DND-41 (cell line): ENCODE data around the gene TCEANC2.

Experiments
- ATAC-seq: fragments of 200-7000 bp; cut with Tn5 transposase; 3 replicates; pipeline ENCODE4 v1.9.1; 2021; ENCODE audit warnings: low read depth; ENCODE audit not compliant: insufficient read depth
- DNase-seq: peaks from one replicate; pipeline ENCODE4 v3.0.0-alpha.2; 2020
- H2AFZ ChIP-seq: 2 replicates; pipeline ENCODE4 v1.6.0; 2012; ENCODE audit warnings: low read depth, low read length
- H3K27ac ChIP-seq: 2 replicates; pipeline ENCODE4 v1.5.1; 2012; ENCODE audit warnings: low read length, inconsistent platforms
- H3K27me3 ChIP-seq: fragments of 200-600 bp; sonication (generic); 2 replicates; pipeline ENCODE4 v1.6.0; 2012; ENCODE audit warnings: low read length, mild to moderate bottlenecking, inconsistent platforms; ENCODE audit not compliant: insufficient read depth, poor library complexity
- H3K36me3 ChIP-seq: 2 replicates; pipeline ENCODE4 v1.5.1; 2012; ENCODE audit warnings: low read length, inconsistent platforms; ENCODE audit not compliant: insufficient read depth
- H3K4me1 ChIP-seq: 2 replicates; pipeline ENCODE4 v1.5.1; 2012; ENCODE audit warnings: mild to moderate bottlenecking, low read length; ENCODE audit not compliant: insufficient read depth
- H3K4me2 ChIP-seq: 2 replicates; pipeline ENCODE4 v1.6.0; 2012; ENCODE audit warnings: mild to moderate bottlenecking, moderate library complexity, low read length, inconsistent platforms; ENCODE audit not compliant: insufficient read depth
- H3K4me3 ChIP-seq, 2 experiments: fragments of 200-600 bp in 1 of 2; shearing (Covaris generic) in 1 of 2; 2 replicates each; pipeline ENCODE4 v1.5.1; 2012 to 2016; ENCODE audit warnings: inconsistent platforms in 2 of 2, low read length in 2 of 2, mild to moderate bottlenecking in 2 of 2, low read depth in 1 of 2, moderate library complexity in 1 of 2
- H3K79me2 ChIP-seq: 2 replicates; pipeline ENCODE4 v1.6.0; 2012; ENCODE audit warnings: low read length, inconsistent platforms; ENCODE audit not compliant: insufficient read depth
- H3K9ac ChIP-seq: 2 replicates; pipeline ENCODE4 v1.6.0; 2012; ENCODE audit warnings: low read depth, mild to moderate bottlenecking, inconsistent platforms, low read length, moderate library complexity
- H3K9me3 ChIP-seq: 2 replicates; pipeline ENCODE4 v1.5.1; 2012; ENCODE audit warnings: low read length, moderate library complexity, mild to moderate bottlenecking, inconsistent platforms; ENCODE audit not compliant: insufficient read depth, severe bottlenecking
- H4K20me1 ChIP-seq: 2 replicates; pipeline ENCODE4 v1.6.0; 2012; ENCODE audit warnings: low read length; ENCODE audit not compliant: insufficient read depth
- EZH2 ChIP-seq: IDR thresholded peaks from 3 replicates; pipeline ENCODE4 v1.6.1; 2012; ENCODE audit warnings: borderline replicate concordance, low read depth, mild to moderate bottlenecking, moderate library complexity, low read length, inconsistent platforms; ENCODE audit not compliant: severe bottlenecking
- TF ChIP-seq, protein P1 (sequence below): IDR thresholded peaks from 2 replicates; pipeline ENCODE4 v1.5.1; 2012; ENCODE audit warnings: borderline replicate concordance, low read length, moderate library complexity, mild to moderate bottlenecking; ENCODE audit not compliant: poor library complexity, severe bottlenecking; ENCODE audit errors: extremely low read depth

Gene TCEANC2

DNA sequence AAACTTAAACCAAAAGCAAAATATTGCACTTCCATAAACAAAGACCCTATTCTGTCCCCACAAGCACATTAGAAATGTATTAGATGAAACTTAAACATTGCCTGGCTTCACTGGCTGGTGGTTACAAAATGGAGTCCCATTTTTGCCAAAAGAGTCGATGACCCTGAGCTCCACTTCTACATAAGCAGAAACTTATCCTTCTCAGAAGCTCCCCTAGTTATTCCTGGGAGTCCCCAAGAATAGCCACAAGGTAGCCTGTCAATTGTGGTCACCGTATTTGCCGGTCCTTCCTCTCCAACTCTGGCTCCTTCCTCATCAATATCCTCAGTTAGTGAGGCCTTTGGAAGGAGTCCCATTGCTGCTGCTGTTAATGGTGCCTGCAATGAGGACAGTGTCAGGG is 62.1 kb downstream of the TCEANC2 start:
- H3K79me2 ChIP-seq, result no peaks in the 10 kb centered on the region
- H3K27ac ChIP-seq, result no peak overlapping the region
- H3K36me3 ChIP-seq, result no peaks in the 10 kb centered on the region
- ATAC-seq (no peak), DNase-seq (no peak)
- H3K9ac ChIP-seq, result no peak overlapping the region
- H4K20me1 ChIP-seq, result no peaks in the 10 kb centered on the region
- no peaks in the 10 kb centered on the region for H3K4me1 ChIP-seq
- H3K4me3 ChIP-seq, result no peak overlapping the region
- H3K27me3 ChIP-seq, result no peaks in the 10 kb centered on the region
- no peaks in the 10 kb centered on the region for H3K9me3 ChIP-seq
- TF ChIP-seq EZH2, result no peak
- TF ChIP-seq, protein P1, sequence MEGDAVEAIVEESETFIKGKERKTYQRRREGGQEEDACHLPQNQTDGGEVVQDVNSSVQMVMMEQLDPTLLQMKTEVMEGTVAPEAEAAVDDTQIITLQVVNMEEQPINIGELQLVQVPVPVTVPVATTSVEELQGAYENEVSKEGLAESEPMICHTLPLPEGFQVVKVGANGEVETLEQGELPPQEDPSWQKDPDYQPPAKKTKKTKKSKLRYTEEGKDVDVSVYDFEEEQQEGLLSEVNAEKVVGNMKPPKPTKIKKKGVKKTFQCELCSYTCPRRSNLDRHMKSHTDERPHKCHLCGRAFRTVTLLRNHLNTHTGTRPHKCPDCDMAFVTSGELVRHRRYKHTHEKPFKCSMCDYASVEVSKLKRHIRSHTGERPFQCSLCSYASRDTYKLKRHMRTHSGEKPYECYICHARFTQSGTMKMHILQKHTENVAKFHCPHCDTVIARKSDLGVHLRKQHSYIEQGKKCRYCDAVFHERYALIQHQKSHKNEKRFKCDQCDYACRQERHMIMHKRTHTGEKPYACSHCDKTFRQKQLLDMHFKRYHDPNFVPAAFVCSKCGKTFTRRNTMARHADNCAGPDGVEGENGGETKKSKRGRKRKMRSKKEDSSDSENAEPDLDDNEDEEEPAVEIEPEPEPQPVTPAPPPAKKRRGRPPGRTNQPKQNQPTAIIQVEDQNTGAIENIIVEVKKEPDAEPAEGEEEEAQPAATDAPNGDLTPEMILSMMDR, result no peak
- H2AFZ ChIP-seq, result no peak overlapping the region
- no peak overlapping the region for H3K4me2 ChIP-seq

DNA sequence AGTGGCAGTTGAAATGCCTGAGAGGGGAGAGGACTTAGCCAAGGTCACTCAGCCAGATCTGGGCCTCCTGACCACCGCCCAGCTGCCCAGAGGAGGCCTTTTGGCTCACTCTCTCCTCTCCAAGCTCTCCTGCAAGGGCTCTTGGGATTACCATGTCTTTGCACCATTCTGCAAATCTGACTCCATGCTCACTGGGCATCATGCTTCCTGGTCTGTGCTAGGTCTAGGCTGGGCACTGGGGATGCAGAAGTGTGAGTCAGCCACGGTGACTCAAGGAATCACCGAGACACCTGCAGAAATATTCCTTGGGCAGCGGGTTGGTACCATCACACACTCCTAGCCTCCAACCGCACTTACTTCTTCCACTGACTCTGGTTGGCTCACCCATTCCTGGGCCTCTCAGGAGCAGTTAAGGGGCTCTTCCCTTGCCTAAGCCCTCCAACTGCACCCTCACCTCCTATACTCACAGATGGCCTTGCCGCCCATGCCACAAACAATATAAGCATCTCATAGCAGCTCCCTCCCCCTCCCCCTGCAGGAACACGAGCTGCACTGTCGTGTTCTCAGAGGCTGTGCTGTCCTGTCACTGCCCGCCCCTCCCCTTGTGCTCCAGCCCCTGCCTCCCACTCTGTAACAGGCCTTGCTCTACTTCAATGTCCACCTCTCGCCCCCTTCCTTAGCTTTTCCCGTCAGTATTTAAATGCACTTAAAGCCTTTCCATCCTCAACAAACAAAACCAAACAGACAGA is 64.6 kb downstream of the TCEANC2 start:
- Histone ChIP-seq H3K4me1 (peaks cover 10% of the 10 kb centered on the region), H3K4me3 (no peak overlapping the region), H3K27ac (no peak overlapping the region), H3K27me3 (peaks cover 16% of the 10 kb centered on the region), H3K9me3 (no peaks in the 10 kb centered on the region), H3K4me2 (no peak overlapping the region), H4K20me1 (no peaks in the 10 kb centered on the region), H3K36me3 (no peaks in the 10 kb centered on the region), H2AFZ (no peak overlapping the region), H3K9ac (no peak overlapping the region), H3K79me2 (no peaks in the 10 kb centered on the region)
- DNase-seq (no peak), ATAC-seq (no peak)
- no peak for TF ChIP-seq EZH2
- TF ChIP-seq, protein P1, result no peak

DNA sequence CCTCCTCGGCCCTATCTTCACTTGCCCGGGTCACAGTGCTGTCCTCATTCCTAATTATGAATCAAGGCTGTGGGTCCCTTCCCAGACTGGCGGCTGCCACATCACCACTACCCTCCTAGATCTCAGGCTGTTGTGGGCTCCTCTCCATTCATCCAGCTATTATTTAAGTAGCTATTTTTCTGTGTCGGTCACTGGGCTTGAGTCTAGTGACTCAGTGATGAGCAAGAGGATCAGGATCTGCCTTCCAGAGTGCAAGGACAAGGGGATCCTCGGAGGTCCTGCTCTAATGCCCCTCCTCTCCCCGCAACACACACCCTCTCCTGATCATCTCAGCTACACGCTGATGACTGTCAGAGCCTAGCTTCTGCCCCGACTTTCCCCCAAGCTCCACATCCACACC is 65.3 kb downstream of the TCEANC2 start:
- H3K27ac ChIP-seq, result no peak overlapping the region
- no peaks in the 10 kb centered on the region for H3K79me2 ChIP-seq
- H3K36me3 ChIP-seq, result no peaks in the 10 kb centered on the region
- H3K4me2 ChIP-seq, result no peak overlapping the region
- no peak overlapping the region for H3K4me3 ChIP-seq
- H3K4me1 ChIP-seq, result peaks cover 10% of the 10 kb centered on the region
- no peak for TF ChIP-seq EZH2
- TF ChIP-seq, protein P1, result no peak
- no peak overlapping the region for H2AFZ ChIP-seq
- no peak for ATAC-seq
- H3K27me3 ChIP-seq, result peaks cover 16% of the 10 kb centered on the region
- no peaks in the 10 kb centered on the region for H3K9me3 ChIP-seq
- DNase-seq, result no peak
- no peaks in the 10 kb centered on the region for H4K20me1 ChIP-seq
- no peak overlapping the region for H3K9ac ChIP-seq
